ENCODE results near the gene HVCN1. TPM values are rescaled to one million over a fixed set of nuclear protein-coding genes. Genes with fewer than 3 reads are reported as not detected.

The HVCN1 gene
- total RNA-seq, 4 donors from 2014 or later: 4.4 to 6.9 (median 4.5) TPM

DNA sequence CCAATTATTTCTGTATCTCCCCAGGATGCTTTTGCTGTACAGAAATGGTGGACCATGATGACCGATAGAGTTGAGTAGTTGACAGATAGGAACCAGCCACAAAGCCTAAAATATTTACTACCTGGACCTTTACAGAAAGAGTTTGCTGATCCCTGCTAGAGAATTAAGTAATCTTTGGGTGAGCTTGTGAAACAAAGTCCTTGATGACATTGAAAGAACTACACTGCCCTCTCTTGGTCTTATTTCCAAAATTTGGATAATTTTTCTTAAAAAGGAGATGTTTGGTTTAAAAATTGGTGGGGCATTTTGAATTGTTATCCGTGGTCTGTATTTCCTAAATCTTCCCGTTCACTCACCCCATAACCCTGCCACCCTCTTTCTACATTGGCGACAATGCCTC lies 88.7 kb downstream of the HVCN1 start:
- no peaks in the 10 kb centered on the region for H3K27me3 ChIP-seq
- no peaks in the 10 kb centered on the region for H3K9me3 ChIP-seq
- no peak for DNase-seq
- H3K4me1 ChIP-seq: peaks cover 0 to 3% of the 10 kb centered on the region in 2 donors
- H3K4me3 ChIP-seq (replicated peaks in 1 of 3): no peak overlapping the region
- TF ChIP-seq CTCF (IDR thresholded peaks at IDR 0.05): peak in 5 of 6 experiments; percentile 24 to 69 (median 44)
- no peak for TF ChIP-seq POLR2A (IDR thresholded peaks at IDR 0.05)
- WGBS, 2 donors: 46 to 48% methylated on average over 4 of the region's 4 CpGs
- intact Hi-C loops (cut with DNase I): loop anchor here (2.0 to 5.0 kb wide), 2 partner anchors 89 to 133 kb away; partner anchors contain the start of genes FAM216A and GPN3
- no peaks in the 10 kb centered on the region for H3K36me3 ChIP-seq
- H3K27ac ChIP-seq: no peak overlapping the region

GRCh38 chr12:110599334-110599733 lies 89.6 kb downstream of the HVCN1 start:
- H3K36me3 ChIP-seq: no peaks in the 10 kb centered on the region
- H3K27me3 ChIP-seq: no peaks in the 10 kb centered on the region
- no peak overlapping the region for H3K27ac ChIP-seq
- no peak for DNase-seq
- intact Hi-C loops (cut with DNase I): loop anchor here (5.0 kb wide), 1 partner anchor 52 kb away; no protein-coding TSS in a partner anchor
- peaks cover 0 to 3% of the 10 kb centered on the region in 2 donors for H3K4me1 ChIP-seq
- 74 to 83% methylated on average over 4 of the region's 4 CpGs for WGBS, 2 donors
- H3K9me3 ChIP-seq: no peaks in the 10 kb centered on the region
- no peak overlapping the region for H3K4me3 ChIP-seq (replicated peaks in 1 of 3)
- no peak for TF ChIP-seq POLR2A (IDR thresholded peaks at IDR 0.05)
- no peak for TF ChIP-seq CTCF (IDR thresholded peaks at IDR 0.05)

Small RNA genes lying within 50 kb of the gene (small RNA-seq; reads per million reads assigned to genes)
- not detected for gene RN7SL387P

Other genes with a start within 250 kb of the HVCN1 start
- gene ARPC3, start 238.8 kb downstream of the HVCN1 start, total RNA-seq: 100 to 1,000 TPM; 169 to 516 (median 218) TPM
- gene GPN3, start 220.9 kb downstream of the HVCN1 start, total RNA-seq: 10 to 100 TPM; 17.1 to 23.6 (median 17.9) TPM
- gene FAM216A, start 220.3 kb downstream of the HVCN1 start, total RNA-seq: 10 to 100 TPM in 1 of 4 donors, 1 to 10 TPM in 3; 2.6 to 10.1 (median 5.5) TPM
- gene VPS29, start 187.0 kb downstream of the HVCN1 start, total RNA-seq: 100 to 1,000 TPM in 3 of 4 donors, 10 to 100 TPM in 1; 94.0 to 188 (median 133) TPM
- under 1 TPM in 2 of 4 donors, not detected in 2; 0.40 to 0.45 TPM for gene RAD9B, start 186.8 kb downstream of the HVCN1 start, total RNA-seq
- 10 to 100 TPM; 15.8 to 28.9 (median 22.8) TPM for gene PPTC7, start 105.8 kb downstream of the HVCN1 start, total RNA-seq
- gene TCTN1, start 75.0 kb downstream of the HVCN1 start, total RNA-seq: 100 to 1,000 TPM in 3 of 4 donors, 10 to 100 TPM in 1; 98.8 to 204 (median 125) TPM
- 100 to 1,000 TPM in 3 of 4 donors, 10 to 100 TPM in 1; 85.3 to 154 (median 118) TPM for gene PPP1CC, start 53.8 kb upstream of the HVCN1 start, total RNA-seq
- not detected for gene CCDC63, start 157.9 kb upstream of the HVCN1 start, total RNA-seq
- not detected for gene MYL2, start 231.5 kb upstream of the HVCN1 start, total RNA-seq

All from thyroid gland (tissue), 4 donors.